GM12878 (cell line): Measurements from ENCODE around the gene UQCRFS1. TPM values are rescaled to one million over a fixed set of nuclear protein-coding genes. Genes with fewer than 3 reads are reported as not detected.

Source experiments
- ATAC-seq: fragments of 200-7000 bp; cut with Tn5 transposase; 3 replicates; pipeline ENCODE4 v1.9.1; 2020; ENCODE audit warnings: mild to moderate bottlenecking, moderate library complexity
- BruUV-seq: library from RNA; stranded (reverse); fragments of 400-500 nt; replicated peaks from 2 replicates; lab custom pipeline; 2021; lab: Mats Ljungman, UMichigan
- CTCF ChIA-PET: fragments of 300-600 bp; sonication (Branson Sonifier 250); formaldehyde crosslinking; extraction: SDS; loops from one replicate; lab custom pipeline; 2021; ENCODE audit warnings: inconsistent platforms; lab: Yijun Ruan, JAX
- POLR2A ChIA-PET: fragments of 350-600 bp; formaldehyde crosslinking; extraction: SDS; loops from one replicate; lab custom pipeline; 2021; ENCODE audit warnings: inconsistent platforms; lab: Charles Lee
- RAD21 ChIA-PET: fragments of 300-600 bp; sonication (Branson Sonifier 250); formaldehyde crosslinking; loops from one replicate; lab custom pipeline; 2023; ENCODE audit warnings: antibody characterized with exemption; ENCODE audit not compliant: unreplicated experiment; lab: Charles Lee
- SMC1A ChIA-PET: fragments of 300-600 bp; sonication (Branson Sonifier 250); formaldehyde crosslinking; loops from one replicate; lab custom pipeline; 2023; ENCODE audit not compliant: unreplicated experiment, uncharacterized antibody; lab: Charles Lee
- DNase-seq: peaks from one replicate; pipeline ENCODE4 v3.0.0-alpha.2; 2011; ENCODE audit warnings: low read depth, low spot score
- FAIRE-seq: peaks from 3 replicates; lab custom pipeline; 2011; peaks lifted over from hg19 to GRCh38; lab: Jason Lieb, UNC
- H2AFZ ChIP-seq: 2 replicates; pipeline ENCODE4 v1.6.0; 2011; ENCODE audit warnings: low read depth, low read length, control low read depth; ENCODE audit not compliant: control insufficient read depth
- H3K27ac ChIP-seq: 2 replicates; pipeline ENCODE4 v1.5.1; 2011; ENCODE audit warnings: control low read depth; ENCODE audit not compliant: control insufficient read depth, insufficient read depth
- H3K27me3 ChIP-seq, 2 experiments: replicated peaks in 1 of 2; 2 replicates each; pipeline versions ENCODE4 v1.6.0 to v1.6.1; 2011; ENCODE audit warnings: low read length in 1 of 2; ENCODE audit not compliant: control insufficient read depth in 2 of 2, insufficient read depth in 2 of 2
- H3K36me3 ChIP-seq, 2 experiments: 2 replicates each; pipeline ENCODE4 v1.5.1; 2011; ENCODE audit warnings: low read length in 1 of 2; ENCODE audit not compliant: control insufficient read depth in 2 of 2, insufficient read depth in 2 of 2
- H3K4me1 ChIP-seq: 2 replicates; pipeline ENCODE4 v1.6.1; 2011; ENCODE audit warnings: mild to moderate bottlenecking, low read length, moderate library complexity, mixed read lengths; ENCODE audit not compliant: control insufficient read depth, insufficient read depth
- H3K4me2 ChIP-seq: 2 replicates; pipeline ENCODE4 v1.6.0; 2011; ENCODE audit warnings: control low read depth; ENCODE audit not compliant: control insufficient read depth, insufficient read depth
- H3K4me3 ChIP-seq: fragments of 200-600 bp; sonication (generic); 2 replicates; pipeline ENCODE4 v1.5.1; 2016
- H3K79me2 ChIP-seq: 2 replicates; pipeline ENCODE4 v1.6.0; 2011; ENCODE audit warnings: low read length; ENCODE audit not compliant: control insufficient read depth, insufficient read depth
- H3K9ac ChIP-seq: 2 replicates; pipeline ENCODE4 v1.8.0; 2011; ENCODE audit warnings: low read length, control low read depth, mixed read lengths; ENCODE audit not compliant: control insufficient read depth, insufficient read depth
- H3K9me3 ChIP-seq: replicated peaks from 3 replicates; pipeline ENCODE4 v1.5.1; 2011; ENCODE audit warnings: mild to moderate bottlenecking, low read length; ENCODE audit not compliant: control insufficient read depth, insufficient read depth
- H4K20me1 ChIP-seq: 2 replicates; pipeline ENCODE4 v1.6.0; 2011; ENCODE audit not compliant: control insufficient read depth, insufficient read depth
- BCL11A ChIP-seq: IDR thresholded peaks from 2 replicates; pipeline ENCODE4 v1.6.1; 2011; ENCODE audit warnings: low read depth, low read length
- CREB1 ChIP-seq: IDR thresholded peaks from 2 replicates; pipeline ENCODE4 v1.6.1; 2012; ENCODE audit warnings: low read depth, mild to moderate bottlenecking, inconsistent platforms
- PML ChIP-seq: IDR thresholded peaks from 2 replicates; pipeline ENCODE4 v1.6.1; 2012; ENCODE audit warnings: low read length, inconsistent platforms
- WRNIP1 ChIP-seq: IDR thresholded peaks from 2 replicates; pipeline ENCODE4 v1.6.1; 2011; ENCODE audit warnings: low read depth, low read length, improper control_type of control experiment, borderline replicate concordance
- WGBS: methylation state at CpG from one replicate; pipeline ENCODE4 v1.1.6; 2016; ENCODE audit warnings: low lambda C conversion rate; ENCODE audit not compliant: insufficient replicate concordance, insufficient coverage; ENCODE audit errors: missing lambda C conversion rate; 5-methylcytosine and 5-hydroxymethylcytosine counted together
- in situ Hi-C: fragments of 300-500 bp; cut with MboI; formaldehyde crosslinking; loops from 9 replicates; pipeline ENCODE4 v1.14.3; 2018; ENCODE audit warnings: mixed read lengths
- intact Hi-C: fragments of 100-400 bp; cut with micrococcal nuclease; formaldehyde crosslinking; loops from one replicate; pipeline ENCODE4 v1.14.2; 2022; ENCODE audit not compliant: unreplicated experiment
- polyA plus RNA-seq, 11 experiments: library from polyadenylated mRNA; depleted of rRNA in 4 of 11; unstranded in 6 of 11; stranded (reverse) in 5 of 11; fragments of >200 nt; fragmentation: Nextera tagmentation in 4 of 11; fragmentation: Illumina TruSeq in 1 of 11; extraction: Ambion mirVana in 4 of 11; extraction: Trizol in 1 of 11; gene quantifications; 1 replicate in 1 of 11; 2 replicates in 10 of 11; pipeline versions ENCODE4 v1.2.1 to v1.2.3, GENCODE V29; 2011 to 2016; ENCODE audit warnings: inconsistent platforms in 2 of 11, missing spikeins in 2 of 11, low read depth in 1 of 11
- total RNA-seq, 4 experiments: library from RNA; depleted of rRNA in 3 of 4; stranded (reverse); fragments of >200 nt in 3 of 4; fragmentation: Illumina TruSeq in 1 of 4; extraction: Trizol in 1 of 4; gene quantifications; 2 replicates each; pipeline versions ENCODE4 v1.2.1 to v1.2.3, GENCODE V29; 2013 to 2021
- TF ChIP-seq, protein P1 (sequence below): fragments of 150-350 bp; IDR thresholded peaks from 2 replicates; pipeline ENCODE4 v1.6.1; 2014; ENCODE audit warnings: mild to moderate bottlenecking, low read depth, low read length
- TF ChIP-seq, protein P2 (sequence below): IDR thresholded peaks from 2 replicates; pipeline ENCODE4 v1.6.1; 2011; ENCODE audit warnings: low read depth, low read length, improper control_type of control experiment, borderline replicate concordance

The UQCRFS1 gene
- total and polyA plus RNA-seq, 10 of the 15 experiments (the other 5 are each of a cell fraction or from before 2014, with no cell fraction given): 9.3 to 125 (median 67.9) TPM

DNA sequence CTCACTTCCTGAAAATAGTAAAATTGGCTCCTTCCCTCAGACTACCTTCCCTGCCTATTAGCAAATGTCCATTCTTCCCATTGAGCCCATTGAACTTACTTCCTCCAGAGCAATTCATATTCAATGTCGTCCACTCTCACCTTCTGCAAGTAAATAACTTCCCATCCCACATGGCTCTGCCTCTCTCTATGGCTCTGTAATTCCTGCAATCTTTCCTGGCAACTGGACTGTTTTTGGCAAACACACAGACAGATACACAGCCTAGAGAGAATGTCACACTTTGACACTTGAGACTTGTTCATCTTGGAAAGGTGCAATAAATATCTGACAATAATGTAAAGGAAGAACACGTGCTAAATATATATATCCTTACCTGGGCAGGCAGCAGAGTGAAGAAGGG lies 18.3 kb downstream of the UQCRFS1 start:
- ChIA-PET RAD21 (no interaction called here), POLR2A (no interaction called here), SMC1A (no interaction called here), CTCF (interaction anchor here (0.6 kb wide), 1 partner anchor 187 kb away, joined by 3 read pairs; no protein-coding TSS in a partner anchor)
- WGBS: 70% methylated on average over 2 of the region's 2 CpGs
- Histone ChIP-seq H2AFZ (no peak overlapping the region), H3K9me3 (no peaks in the 10 kb centered on the region), H3K79me2 (no peaks in the 10 kb centered on the region), H3K27me3 (no peaks in the 10 kb centered on the region), H3K4me2 (no peak overlapping the region), H4K20me1 (no peaks in the 10 kb centered on the region), H3K4me1 (no peaks in the 10 kb centered on the region), H3K36me3 (no peaks in the 10 kb centered on the region), H3K9ac (no peak overlapping the region), H3K4me3 (no peak overlapping the region), H3K27ac (no peak overlapping the region)
- ATAC-seq: no peak
- in situ Hi-C loops: no loop called here
- DNase-seq: no peak
- no peak for FAIRE-seq
- no peak for TF ChIP-seq CREB1
- no peak for TF ChIP-seq BCL11A
- no peak for TF ChIP-seq WRNIP1
- TF ChIP-seq, protein P1, sequence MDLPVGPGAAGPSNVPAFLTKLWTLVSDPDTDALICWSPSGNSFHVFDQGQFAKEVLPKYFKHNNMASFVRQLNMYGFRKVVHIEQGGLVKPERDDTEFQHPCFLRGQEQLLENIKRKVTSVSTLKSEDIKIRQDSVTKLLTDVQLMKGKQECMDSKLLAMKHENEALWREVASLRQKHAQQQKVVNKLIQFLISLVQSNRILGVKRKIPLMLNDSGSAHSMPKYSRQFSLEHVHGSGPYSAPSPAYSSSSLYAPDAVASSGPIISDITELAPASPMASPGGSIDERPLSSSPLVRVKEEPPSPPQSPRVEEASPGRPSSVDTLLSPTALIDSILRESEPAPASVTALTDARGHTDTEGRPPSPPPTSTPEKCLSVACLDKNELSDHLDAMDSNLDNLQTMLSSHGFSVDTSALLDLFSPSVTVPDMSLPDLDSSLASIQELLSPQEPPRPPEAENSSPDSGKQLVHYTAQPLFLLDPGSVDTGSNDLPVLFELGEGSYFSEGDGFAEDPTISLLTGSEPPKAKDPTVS: no peak
- intact Hi-C loops: no loop called here
- no TSS peak for BruUV-seq

DNA sequence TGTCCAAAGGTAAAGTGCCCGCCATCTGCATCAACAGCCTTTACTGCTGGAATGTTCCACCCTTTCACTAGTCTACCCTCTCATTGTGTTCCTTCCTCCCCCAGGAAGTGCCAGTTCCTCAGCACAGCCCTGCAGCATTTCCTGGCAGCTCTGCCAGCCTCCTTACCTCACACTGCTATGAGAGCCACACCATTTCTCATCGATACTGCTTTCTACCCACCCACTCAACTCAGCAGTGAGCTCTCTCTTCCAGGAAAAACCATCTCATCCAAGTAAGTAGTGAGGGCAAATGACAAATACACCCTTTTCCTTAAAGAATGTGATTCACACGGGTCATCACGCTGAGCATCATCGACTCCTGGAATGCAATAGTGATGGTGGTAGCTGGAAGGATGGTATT lies 19.8 kb downstream of the UQCRFS1 start:
- Histone ChIP-seq H3K4me3 (no peak overlapping the region), H3K79me2 (no peaks in the 10 kb centered on the region), H3K4me1 (no peaks in the 10 kb centered on the region), H4K20me1 (no peaks in the 10 kb centered on the region), H3K4me2 (no peak overlapping the region), H3K27me3 (no peaks in the 10 kb centered on the region), H3K9ac (no peak overlapping the region), H2AFZ (no peak overlapping the region), H3K9me3 (no peaks in the 10 kb centered on the region), H3K36me3 (no peaks in the 10 kb centered on the region), H3K27ac (no peak overlapping the region)
- DNase-seq (no peak), FAIRE-seq (no peak), ATAC-seq (no peak)
- intact Hi-C loops: no loop called here
- in situ Hi-C loops: no loop called here
- TF ChIP-seq PML: no peak
- TF ChIP-seq, protein P2, sequence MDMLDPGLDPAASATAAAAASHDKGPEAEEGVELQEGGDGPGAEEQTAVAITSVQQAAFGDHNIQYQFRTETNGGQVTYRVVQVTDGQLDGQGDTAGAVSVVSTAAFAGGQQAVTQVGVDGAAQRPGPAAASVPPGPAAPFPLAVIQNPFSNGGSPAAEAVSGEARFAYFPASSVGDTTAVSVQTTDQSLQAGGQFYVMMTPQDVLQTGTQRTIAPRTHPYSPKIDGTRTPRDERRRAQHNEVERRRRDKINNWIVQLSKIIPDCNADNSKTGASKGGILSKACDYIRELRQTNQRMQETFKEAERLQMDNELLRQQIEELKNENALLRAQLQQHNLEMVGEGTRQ: no peak
- SMC1A ChIA-PET: no interaction called here
- no TSS peak for BruUV-seq
- RAD21 ChIA-PET: no interaction called here
- 28% methylated on average over 5 of the region's 5 CpGs for WGBS
- POLR2A ChIA-PET: no interaction called here
- CTCF ChIA-PET: interaction anchor here (1.6 kb wide), 1 partner anchor 8 kb away, joined by 5 read pairs; no protein-coding TSS in a partner anchor
